ENCODE results near the gene CARMIL1.

Gene CARMIL1

GRCh38 chr6:25536781-25537180 is 257.6 kb downstream of the CARMIL1 start:
- no peak overlapping the region for H3K4me2 ChIP-seq (ENCODE audit: low read length)
- no peak overlapping the region for H3K9ac ChIP-seq (ENCODE audit: low read length)
- no peak overlapping the region for H2AFZ ChIP-seq (ENCODE audit: low read depth, low read length)
- TF ChIP-seq CTCF (IDR thresholded peaks at IDR 0.05; ENCODE audit: low read depth, low read length) (no peak), EZH2phosphoT487 (IDR thresholded peaks at IDR 0.05; ENCODE audit: low read depth) (no peak)
- no peaks in the 10 kb centered on the region for H4K20me1 ChIP-seq (ENCODE audit: insufficient read depth, low read length)
- H3K4me3 ChIP-seq (ENCODE audit: low read length), result no peak overlapping the region
- H3K9me3 ChIP-seq (ENCODE audit: insufficient read depth, low read length), result no peaks in the 10 kb centered on the region
- H3K79me2 ChIP-seq (ENCODE audit: low read length), result no peaks in the 10 kb centered on the region
- no peak overlapping the region for H3K27ac ChIP-seq (ENCODE audit: low read length)
- no peaks in the 10 kb centered on the region for H3K36me3 ChIP-seq (replicated peaks; ENCODE audit: low read depth, low read length)
- H3K27me3 ChIP-seq (ENCODE audit: low read depth, low read length), result peaks cover 14% of the 10 kb centered on the region; the same call in 1 of the 2 replicates
- H3K4me1 ChIP-seq (ENCODE audit: low read length), result peaks cover 4% of the 10 kb centered on the region; the same call in 1 of the 2 replicates

GRCh38 chr6:25537349-25538018 is 258.3 kb downstream of the CARMIL1 start:
- peaks cover 4% of the 10 kb centered on the region; the same call in 1 of the 2 replicates for H3K4me1 ChIP-seq (ENCODE audit: low read length)
- no peaks in the 10 kb centered on the region for H4K20me1 ChIP-seq (ENCODE audit: insufficient read depth, low read length)
- no peaks in the 10 kb centered on the region for H3K79me2 ChIP-seq (ENCODE audit: low read length)
- no peak for TF ChIP-seq EZH2phosphoT487 (IDR thresholded peaks at IDR 0.05; ENCODE audit: low read depth)
- no peak for TF ChIP-seq CTCF (IDR thresholded peaks at IDR 0.05; ENCODE audit: low read depth, low read length)
- H3K9ac ChIP-seq (ENCODE audit: low read length), result no peak overlapping the region
- H3K4me3 ChIP-seq (ENCODE audit: low read length), result peak overlapping the region; percentile 52
- H3K36me3 ChIP-seq (replicated peaks; ENCODE audit: low read depth, low read length), result no peaks in the 10 kb centered on the region
- no peak overlapping the region for H2AFZ ChIP-seq (ENCODE audit: low read depth, low read length)
- no peaks in the 10 kb centered on the region for H3K9me3 ChIP-seq (ENCODE audit: insufficient read depth, low read length)
- peak overlapping the region; percentile 62 for H3K4me2 ChIP-seq (ENCODE audit: low read length)
- peaks cover 14% of the 10 kb centered on the region; the same call in 1 of the 2 replicates for H3K27me3 ChIP-seq (ENCODE audit: low read depth, low read length)
- H3K27ac ChIP-seq (ENCODE audit: low read length), result no peak overlapping the region

GRCh38 chr6:25541228-25541627 is 262.1 kb downstream of the CARMIL1 start:
- Histone ChIP-seq H4K20me1 (ENCODE audit: insufficient read depth, low read length) (no peaks in the 10 kb centered on the region), H3K9ac (ENCODE audit: low read length) (no peak overlapping the region), H3K27ac (ENCODE audit: low read length) (no peak overlapping the region), H3K4me3 (ENCODE audit: low read length) (no peak overlapping the region), H3K4me1 (ENCODE audit: low read length) (peaks cover 4% of the 10 kb centered on the region; the same call in 1 of the 2 replicates), H3K79me2 (ENCODE audit: low read length) (no peaks in the 10 kb centered on the region), H3K27me3 (ENCODE audit: low read depth, low read length) (no peaks in the 10 kb centered on the region; the same call in 1 of the 2 replicates), H3K9me3 (ENCODE audit: insufficient read depth, low read length) (no peaks in the 10 kb centered on the region), H3K4me2 (ENCODE audit: low read length) (no peak overlapping the region), H3K36me3 (replicated peaks; ENCODE audit: low read depth, low read length) (no peaks in the 10 kb centered on the region), H2AFZ (ENCODE audit: low read depth, low read length) (no peak overlapping the region)
- TF ChIP-seq EZH2phosphoT487 (IDR thresholded peaks at IDR 0.05; ENCODE audit: low read depth) (no peak), CTCF (IDR thresholded peaks at IDR 0.05; ENCODE audit: low read depth, low read length) (no peak)

- H3K9ac ChIP-seq (ENCODE audit: low read length), result no peak overlapping the region
- no peak overlapping the region for H2AFZ ChIP-seq (ENCODE audit: low read depth, low read length)
- no peaks in the 10 kb centered on the region for H3K36me3 ChIP-seq (replicated peaks; ENCODE audit: low read depth, low read length)
- H3K4me1 ChIP-seq (ENCODE audit: low read length), result no peaks in the 10 kb centered on the region
- no peaks in the 10 kb centered on the region for H4K20me1 ChIP-seq (ENCODE audit: insufficient read depth, low read length)
- H3K9me3 ChIP-seq (ENCODE audit: insufficient read depth, low read length), result no peaks in the 10 kb centered on the region
- no peaks in the 10 kb centered on the region for H3K79me2 ChIP-seq (ENCODE audit: low read length)
- no peak overlapping the region for H3K27ac ChIP-seq (ENCODE audit: low read length)
- no peak for TF ChIP-seq EZH2phosphoT487 (IDR thresholded peaks at IDR 0.05; ENCODE audit: low read depth)
- TF ChIP-seq CTCF (IDR thresholded peaks at IDR 0.05; ENCODE audit: low read depth, low read length), result no peak
- H3K4me3 ChIP-seq (ENCODE audit: low read length), result no peak overlapping the region
- H3K4me2 ChIP-seq (ENCODE audit: low read length), result no peak overlapping the region
- H3K27me3 ChIP-seq (ENCODE audit: low read depth, low read length), result no peaks in the 10 kb centered on the region; the same call in 1 of the 2 replicates
These were observed 264.1 kb downstream of the CARMIL1 start for GRCh38 chr6:25542984-25543910.
